GM21367 (cell line): Measurements from ENCODE around the gene ALG10B.

Source experiments
- ATAC-seq: cut with Tn5 transposase; IDR thresholded peaks from one replicate; pipeline ENCODE4 v1.9.1; 2021; ENCODE audit not compliant: unreplicated experiment

ALG10B gene

DNA sequence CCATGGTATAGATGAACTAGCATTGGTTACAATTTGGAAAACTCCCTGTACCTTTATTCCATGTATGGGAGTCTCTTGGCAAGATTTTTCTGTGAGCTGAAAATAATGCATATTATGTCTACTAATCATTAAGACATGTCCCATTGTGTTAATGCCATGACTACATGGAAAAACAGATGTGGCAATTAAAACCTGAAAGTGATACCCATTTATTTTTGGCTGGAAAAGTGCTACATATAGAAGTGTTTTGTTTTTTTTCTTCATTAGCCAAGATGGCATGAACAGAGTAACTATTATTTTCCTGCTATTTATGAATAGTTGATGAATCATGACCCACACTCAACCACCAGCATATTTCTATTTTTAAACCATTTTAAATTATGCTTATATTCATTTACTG is 58.2 kb downstream of the ALG10B start:
- no peak for ATAC-seq
